ENCODE measurements around the gene CD80.

CD80 gene

DNA sequence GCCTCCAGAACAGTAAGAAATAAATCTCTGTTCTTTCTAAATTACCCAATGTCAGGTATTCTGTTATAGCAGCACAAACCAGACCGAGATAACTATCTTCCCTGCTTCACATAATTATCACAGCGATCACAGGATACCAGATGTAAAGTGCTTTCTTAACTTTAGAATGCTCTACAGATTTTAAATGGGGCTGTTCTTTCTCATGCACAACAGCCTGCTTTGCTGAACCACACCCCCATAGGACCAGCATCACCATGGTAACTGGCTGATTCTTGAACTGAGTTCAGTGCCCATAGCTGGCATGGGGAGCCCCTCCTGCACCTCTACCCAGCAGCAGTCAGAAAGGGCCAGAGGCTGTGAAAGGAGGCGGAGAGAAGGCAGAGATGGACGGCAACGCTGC, 7.8 kb downstream of the CD80 start:
- no peak for DNase-seq (ENCODE audit: low read depth)
- TF ChIP-seq CTCF (IDR thresholded peaks at IDR 0.05; ENCODE audit: control insufficient read depth, insufficient read depth, low read depth, low read length, missing control alignments) = no peak
- no peak overlapping the region for H3K4me3 ChIP-seq (ENCODE audit: control insufficient read depth, low read depth, low read length)

DNA sequence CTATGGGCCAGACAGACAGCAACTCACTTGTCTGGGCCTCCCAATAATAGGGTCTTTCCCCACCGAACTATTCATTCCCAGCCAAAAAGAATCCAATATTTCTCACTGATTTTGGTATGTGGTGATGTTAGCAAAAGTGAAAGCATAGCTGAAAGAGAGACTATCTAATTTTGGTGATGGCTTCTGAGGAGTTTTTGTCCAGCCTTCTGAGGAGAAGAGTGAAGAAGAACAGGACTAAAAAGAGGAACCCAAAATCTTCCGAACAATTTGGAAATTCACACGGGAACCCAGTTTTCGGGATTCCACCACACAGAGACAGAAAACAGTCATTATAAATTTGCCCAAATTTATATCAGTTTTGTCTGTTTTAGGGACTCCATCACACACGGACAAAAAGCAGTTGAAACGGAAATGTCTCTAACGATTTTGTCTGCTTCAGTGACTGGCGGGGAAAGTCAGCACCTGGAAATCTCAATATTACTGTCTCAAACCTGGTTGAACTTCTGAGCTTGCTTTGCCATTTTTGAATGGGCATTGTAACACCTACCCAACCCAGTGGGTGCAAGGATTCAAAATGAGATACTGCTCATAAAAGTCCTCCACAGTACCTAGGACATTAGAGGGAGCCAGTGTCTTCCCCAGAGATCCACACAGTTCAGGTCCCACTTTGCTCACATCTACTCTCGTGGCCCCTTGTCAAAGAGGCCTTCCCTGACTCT, 9.1 kb downstream of the CD80 start:
- DNase-seq (ENCODE audit: low read depth) = no peak
- no peak overlapping the region for H3K4me3 ChIP-seq (ENCODE audit: control insufficient read depth, low read depth, low read length)
- TF ChIP-seq CTCF (IDR thresholded peaks at IDR 0.05; ENCODE audit: control insufficient read depth, insufficient read depth, low read depth, low read length, missing control alignments) = no peak

GRCh38 chr3:119548341-119548740, 11.1 kb downstream of the CD80 start:
- TF ChIP-seq CTCF (IDR thresholded peaks at IDR 0.05; ENCODE audit: control insufficient read depth, insufficient read depth, low read depth, low read length, missing control alignments) = no peak
- DNase-seq (ENCODE audit: low read depth) = no peak
- H3K4me3 ChIP-seq (ENCODE audit: control insufficient read depth, low read depth, low read length) = no peak overlapping the region

- TF ChIP-seq CTCF (IDR thresholded peaks at IDR 0.05; ENCODE audit: control insufficient read depth, insufficient read depth, low read depth, low read length, missing control alignments) = no peak
- DNase-seq (ENCODE audit: low read depth) = no peak
- H3K4me3 ChIP-seq (ENCODE audit: control insufficient read depth, low read depth, low read length) = no peak overlapping the region
Measured at GRCh38 chr3:119547227-119547626, 12.2 kb downstream of the CD80 start.

GRCh38 chr3:119543147-119543546, 16.3 kb downstream of the CD80 start:
- TF ChIP-seq CTCF (IDR thresholded peaks at IDR 0.05; ENCODE audit: control insufficient read depth, insufficient read depth, low read depth, low read length, missing control alignments) = peak; percentile 8
- no peak overlapping the region for H3K4me3 ChIP-seq (ENCODE audit: control insufficient read depth, low read depth, low read length)
- DNase-seq (ENCODE audit: low read depth) = no peak

- no peak for TF ChIP-seq CTCF (IDR thresholded peaks at IDR 0.05; ENCODE audit: control insufficient read depth, insufficient read depth, low read depth, low read length, missing control alignments)
- no peak for DNase-seq (ENCODE audit: low read depth)
- no peak overlapping the region for H3K4me3 ChIP-seq (ENCODE audit: control insufficient read depth, low read depth, low read length)
Measured at GRCh38 chr3:119542168-119542767, 17.1 kb downstream of the CD80 start.
